HG03103 (cell line): Measurements from ENCODE around the gene MRPS22.

ENCODE experiments used
- ATAC-seq: cut with Tn5 transposase; IDR thresholded peaks from one replicate; pipeline ENCODE4 v1.9.1; 2021; ENCODE audit warnings: low read depth; ENCODE audit not compliant: unreplicated experiment

MRPS22 gene

DNA sequence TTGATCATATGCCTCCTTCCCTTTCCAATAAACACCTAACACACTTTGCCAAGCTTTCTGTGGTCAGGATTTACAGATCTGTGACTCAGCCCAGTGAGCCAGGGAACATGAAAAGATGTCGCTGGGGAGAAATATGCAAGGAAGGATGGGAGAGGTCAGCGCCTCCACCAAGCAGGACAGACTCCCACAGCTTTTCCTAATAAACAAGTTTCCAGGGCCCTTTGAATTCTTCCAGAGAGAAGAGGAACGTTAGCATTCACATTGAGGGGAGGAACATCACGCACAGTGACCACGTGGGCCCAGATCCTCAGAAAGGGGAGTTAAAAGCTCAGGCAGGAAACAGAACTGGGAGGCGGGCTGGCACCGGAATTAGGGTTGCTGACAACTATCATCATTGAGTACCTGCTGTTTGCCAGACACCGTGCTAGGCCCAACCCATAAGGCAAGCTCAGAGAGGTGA lies 33.3 kb upstream of the MRPS22 start:
- no peak for ATAC-seq

DNA sequence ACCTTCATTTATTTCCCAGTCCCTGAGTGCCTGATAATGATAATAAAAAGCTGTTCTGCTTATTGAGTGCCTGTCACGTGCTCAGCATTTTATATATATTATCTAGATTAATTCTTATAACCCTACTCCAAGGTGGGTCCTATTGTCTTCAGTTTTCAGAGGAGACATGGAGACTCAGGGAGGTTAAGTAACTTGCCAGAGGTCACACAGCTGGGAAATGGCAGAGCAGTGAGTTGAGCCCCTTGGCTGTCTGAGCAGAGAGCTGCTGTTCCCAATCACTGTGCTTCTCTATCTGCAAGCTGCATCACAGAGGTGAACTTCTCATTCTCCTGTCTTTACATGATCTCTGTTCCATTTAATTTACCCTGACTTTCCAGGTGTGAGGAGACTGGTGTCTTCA lies 32.3 kb upstream of the MRPS22 start:
- ATAC-seq = no peak

DNA sequence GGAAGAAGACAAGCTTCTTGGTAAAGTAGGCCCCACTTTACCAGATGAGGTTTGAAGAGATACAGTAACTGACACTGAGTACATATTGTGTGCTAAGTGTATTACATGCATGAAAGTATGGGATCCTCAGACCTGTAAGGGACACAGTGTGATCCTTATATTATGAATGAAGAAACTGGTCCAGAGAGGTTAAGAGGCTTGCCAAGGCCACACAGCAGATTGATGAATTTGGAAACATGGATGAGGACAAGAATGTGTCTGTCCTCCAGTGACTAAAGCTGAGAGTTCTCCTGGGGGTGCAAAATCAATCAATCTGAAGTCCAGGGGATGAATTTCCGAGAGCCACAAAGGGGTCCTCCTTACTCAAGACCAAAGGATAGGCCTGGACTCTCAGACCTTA lies 31.4 kb upstream of the MRPS22 start:
- no peak for ATAC-seq

DNA sequence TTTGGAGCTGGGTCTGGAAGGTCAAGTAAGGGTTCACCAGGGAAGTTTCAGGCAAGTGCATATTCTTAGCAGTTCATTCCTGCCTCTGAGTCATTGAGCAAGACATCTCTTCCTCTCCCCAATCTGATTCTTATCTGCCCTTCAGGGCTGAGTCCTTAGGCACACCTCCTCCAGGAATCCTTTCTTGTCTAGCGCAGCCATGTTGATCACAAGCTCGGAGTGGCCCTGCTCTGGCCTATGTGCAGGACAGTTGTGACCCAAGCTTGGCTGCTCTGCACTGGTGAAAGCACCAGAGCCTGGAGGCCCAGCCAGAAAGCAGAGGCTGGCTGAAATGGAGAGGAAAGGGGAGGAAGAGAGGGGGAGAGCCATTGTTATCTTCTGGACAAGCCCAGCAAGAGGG lies 30.9 kb upstream of the MRPS22 start:
- no peak for ATAC-seq

DNA sequence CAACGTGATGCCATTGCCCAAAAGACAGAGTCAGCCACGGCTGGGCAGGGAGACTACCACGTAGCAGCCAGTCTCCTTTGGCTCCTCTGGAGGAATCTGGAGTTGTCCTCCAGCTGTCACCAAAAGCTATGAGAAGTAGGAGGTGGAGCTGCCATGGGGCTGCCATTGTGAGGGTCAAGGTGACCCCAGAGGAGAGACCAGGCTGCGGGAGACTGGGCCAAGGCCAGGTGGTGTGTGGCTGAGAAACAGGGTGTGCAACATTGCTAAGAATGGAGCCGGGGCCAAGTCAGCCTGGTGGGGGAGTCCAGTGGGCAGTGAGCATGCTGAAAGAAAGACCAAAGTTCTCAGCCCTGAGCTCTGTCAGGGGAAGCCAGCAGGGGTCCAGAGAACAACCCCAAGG lies 29.9 kb upstream of the MRPS22 start:
- ATAC-seq = no peak

DNA sequence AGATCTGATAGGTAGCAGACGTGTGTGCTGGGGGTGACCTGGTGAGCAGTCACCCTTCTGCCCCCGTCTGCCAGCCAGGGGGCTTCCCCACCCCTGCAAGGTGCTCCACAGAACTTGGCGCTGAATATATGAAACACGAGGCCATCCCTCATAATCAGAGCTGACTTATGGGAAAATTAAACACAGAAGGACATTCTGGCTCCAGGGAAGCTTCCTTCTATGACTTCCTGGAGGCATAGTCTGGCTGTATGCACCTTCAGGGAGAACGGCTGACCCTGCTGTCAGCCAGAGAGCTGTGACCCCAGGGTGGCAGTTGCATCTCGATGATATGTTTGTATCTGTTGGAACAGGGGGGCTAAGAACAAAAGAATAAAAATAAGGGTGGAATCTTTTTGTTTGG lies 26.6 kb upstream of the MRPS22 start:
- no peak for ATAC-seq

DNA sequence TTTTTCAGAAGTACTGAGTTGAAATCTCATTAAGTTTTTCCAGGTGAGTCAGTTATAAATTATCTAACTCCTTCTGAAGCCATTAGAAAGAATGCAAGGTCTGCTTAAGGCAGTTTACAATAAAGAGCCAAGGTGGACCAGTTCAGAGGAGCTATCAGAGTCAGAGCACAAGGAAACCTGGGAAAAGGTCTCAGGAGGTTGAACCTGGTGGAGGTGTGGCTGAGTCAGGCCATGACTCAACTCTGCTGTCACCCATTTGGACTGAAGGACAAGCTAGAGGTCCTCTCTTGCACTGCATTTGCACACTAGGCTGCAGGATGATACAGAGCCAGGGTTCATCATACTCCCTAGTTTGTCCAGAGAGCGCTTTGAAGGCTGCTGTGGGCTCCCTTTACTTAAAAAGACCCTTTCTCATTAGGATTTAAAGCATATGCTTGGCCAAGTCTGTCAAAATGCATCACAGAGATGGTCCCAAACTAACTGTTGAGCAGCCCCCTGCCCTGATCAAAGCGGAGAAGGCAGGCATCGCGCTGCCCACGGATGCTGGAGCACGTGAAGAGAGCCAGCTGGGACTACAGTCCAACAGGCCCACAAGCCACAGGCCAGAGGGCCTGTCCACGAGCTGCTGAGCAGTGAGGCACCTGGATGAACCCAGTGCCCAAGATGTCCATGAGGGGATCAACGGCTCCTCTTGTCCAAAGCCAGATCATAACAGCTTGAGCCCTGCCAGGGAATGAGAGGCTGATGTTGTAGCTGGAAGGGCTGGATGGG lies 26.0 kb upstream of the MRPS22 start:
- ATAC-seq = no peak

DNA sequence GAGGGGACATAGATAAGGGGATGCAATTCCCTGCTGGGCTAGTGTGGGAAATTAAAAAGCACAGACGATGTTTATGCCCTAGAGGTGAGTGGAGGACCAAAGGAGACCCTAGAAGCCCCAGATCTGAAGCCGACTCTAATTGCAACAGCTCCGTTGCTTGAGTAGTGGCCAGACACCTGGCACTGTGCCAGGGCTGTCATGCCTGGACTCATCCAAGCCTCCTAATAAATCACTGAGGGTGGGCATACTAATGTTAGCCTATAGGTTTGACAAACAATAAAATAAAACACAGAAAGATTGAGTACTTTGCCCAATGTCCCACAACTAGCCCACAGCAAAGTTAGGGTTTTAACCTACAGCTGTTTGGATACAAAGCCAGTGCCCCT lies 25.4 kb upstream of the MRPS22 start:
- no peak for ATAC-seq

DNA sequence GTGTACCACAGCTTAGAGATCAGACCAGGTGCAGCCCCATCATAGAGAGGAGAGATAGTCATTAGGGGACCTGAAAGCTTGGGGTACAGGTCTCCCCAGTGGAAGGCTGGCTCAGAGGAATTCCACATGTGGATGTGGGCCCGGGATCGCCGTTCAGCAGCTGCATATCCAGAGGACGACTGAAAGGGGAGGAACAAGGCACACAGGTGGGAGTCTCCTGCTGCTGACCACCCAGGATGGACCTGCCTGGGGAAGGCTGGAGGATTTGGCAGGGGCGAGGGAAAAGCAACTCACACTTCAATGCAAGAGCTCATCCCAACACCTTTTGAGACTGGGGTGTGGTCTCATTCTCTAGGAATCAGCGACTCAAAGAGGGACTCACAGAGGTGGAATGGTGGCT lies 25.0 kb upstream of the MRPS22 start:
- ATAC-seq = no peak

DNA sequence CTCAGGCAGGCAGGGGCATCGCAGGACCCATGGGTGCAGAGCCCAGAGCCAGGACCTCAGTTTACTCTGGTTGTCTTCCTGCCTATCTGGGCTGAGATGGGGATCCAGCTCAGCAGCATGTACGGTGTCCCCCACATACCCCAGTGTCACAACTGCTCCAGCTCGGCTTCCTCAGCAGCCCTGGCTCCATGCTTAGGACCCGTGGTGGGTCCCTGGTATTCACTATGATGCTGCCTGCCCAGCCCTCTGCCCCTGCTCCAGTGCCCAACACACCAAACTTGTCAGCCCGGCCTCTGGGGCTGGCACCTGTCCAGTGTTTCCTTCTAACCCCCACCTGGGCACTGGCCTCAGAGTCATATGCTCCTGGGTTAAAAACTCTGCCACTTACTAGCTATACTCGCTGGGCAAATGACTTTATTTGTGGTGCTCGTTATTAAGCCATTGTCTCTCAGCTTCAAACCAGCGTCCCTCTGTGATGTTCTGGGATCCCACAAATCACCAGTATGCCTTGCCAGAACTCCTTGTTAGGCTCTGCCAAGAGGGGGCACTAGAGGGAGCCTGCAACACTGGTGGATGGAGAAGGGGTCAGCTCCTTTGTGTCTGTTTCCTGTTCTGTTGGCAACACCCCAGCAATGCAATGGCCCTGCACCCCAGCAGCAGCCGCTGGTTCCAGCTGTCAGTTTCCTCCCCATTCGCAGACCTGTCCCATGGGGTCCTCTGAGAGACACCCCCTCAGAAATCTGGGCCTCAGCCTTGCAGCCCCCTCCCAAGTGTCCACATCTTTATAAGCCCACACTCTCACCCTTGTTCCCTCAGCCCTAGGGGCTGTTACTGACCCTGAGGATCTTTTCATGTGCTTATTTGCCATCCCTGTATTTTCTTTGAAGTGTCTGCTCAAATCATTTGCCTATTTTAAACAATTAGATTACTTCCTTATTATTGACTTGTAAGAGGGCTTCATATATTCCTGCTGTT lies 24.1 kb upstream of the MRPS22 start:
- no peak for ATAC-seq

DNA sequence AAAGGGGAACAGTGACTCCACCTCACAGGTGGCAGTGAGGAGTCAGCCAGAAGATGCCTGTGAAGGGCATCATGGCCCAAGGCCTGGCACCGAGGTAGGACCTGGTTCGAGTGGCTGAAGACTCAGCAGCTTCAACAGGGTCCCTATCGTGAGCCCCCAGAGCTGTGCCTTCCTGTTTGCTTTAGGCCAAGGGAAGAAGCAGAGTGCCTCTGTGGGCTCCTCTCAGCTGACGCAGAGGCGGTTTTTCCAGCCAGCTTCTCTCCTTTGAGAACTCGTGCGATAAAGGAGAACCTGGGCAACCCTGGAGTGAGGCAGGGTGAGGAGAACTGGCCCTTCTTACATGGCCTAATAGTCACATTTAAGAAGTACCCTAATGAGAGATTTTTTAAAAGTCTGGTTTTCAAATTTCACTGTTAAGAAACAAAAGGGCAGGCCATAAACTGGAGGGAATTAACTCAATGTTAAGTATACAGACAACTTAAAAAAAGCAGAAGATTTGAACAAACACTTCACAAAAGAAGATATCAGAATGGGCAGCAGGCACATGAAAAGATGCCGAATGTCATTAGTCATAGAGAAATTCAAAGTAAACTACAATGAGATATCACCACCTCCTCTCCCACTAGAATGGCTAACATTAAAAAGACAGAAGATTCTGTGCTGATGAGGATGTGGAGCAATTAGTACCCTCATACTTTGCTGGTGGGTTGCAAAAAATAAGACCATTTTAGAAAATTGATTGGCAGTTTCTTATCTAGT lies 23.1 kb upstream of the MRPS22 start:
- no peak for ATAC-seq

DNA sequence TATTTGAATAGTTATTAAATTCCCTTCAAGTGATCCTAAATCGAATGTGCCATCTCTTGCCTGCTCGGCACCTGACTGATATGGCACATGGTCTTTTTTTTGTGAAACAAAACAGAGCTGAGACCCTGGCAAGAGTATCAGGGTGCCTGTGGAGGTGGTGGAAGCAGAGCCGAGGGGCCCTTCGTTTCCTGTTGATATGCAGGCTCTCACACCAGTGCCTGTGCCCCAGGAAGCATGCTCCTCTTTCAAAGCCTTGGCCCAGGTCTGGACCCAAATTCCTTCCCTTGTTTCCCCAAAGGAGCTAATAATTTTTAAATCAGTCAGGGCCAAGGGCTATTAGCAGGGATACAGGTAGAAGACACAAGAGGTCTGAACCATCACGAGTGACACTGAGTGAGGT lies 21.5 kb upstream of the MRPS22 start:
- no peak for ATAC-seq

DNA sequence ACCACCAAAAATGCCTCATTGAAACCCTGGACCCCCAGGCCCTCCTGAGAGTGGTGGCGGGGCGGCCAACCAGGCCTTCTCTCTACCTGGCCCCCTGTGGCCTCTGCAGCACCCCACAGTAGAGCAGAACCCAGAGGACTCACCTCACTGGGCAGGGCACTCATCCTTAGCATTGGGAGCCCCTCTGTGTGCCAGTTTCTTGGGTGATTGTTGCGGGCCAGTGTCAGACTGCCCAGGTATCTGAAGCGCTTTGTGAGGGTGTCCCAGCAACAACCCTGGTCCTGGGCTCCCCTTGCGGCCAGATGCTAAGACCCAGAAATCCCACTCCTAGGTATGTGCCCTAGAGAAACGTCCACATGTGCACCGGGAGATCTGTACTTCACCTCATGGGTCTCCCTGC lies 20.7 kb upstream of the MRPS22 start:
- ATAC-seq = no peak

DNA sequence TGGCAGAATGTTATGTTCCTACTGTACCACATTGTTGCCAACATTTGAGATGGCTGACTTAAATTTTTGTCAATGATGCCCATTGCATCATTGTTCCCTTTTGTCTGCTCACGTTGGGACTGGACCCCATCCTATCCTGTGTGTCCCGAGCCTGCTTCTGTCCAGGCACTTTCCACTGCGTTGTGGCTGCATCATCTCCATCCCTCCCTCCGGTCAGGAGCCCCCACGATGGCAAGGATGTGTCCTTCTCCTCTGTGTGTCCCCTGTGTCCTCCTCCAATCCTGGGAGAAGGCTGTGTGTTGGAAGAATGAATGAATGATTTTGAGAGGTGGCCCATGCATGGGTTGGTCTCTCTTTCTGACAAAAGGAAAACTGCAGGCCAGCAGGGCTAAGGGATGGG lies 19.4 kb upstream of the MRPS22 start:
- no peak for ATAC-seq

DNA sequence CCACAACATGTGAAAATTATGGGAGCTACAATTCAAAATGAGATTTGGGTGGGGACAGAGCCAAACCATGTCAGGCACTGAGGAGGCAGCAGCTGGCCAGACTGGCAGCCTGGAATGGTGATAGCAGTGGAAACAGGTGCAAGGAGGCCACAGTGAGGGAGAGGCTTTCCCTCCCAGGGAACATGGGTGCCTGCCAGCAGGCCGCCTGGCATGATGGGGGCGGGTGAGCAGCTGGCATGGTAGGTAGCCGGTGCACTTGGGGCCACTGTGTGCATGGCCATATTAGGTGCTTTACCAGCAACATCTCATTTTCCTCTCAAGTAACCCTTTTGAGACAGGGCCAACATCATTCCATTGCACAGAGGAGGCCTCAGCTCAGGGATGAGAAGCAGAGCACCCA lies 18.3 kb upstream of the MRPS22 start:
- ATAC-seq = no peak

DNA sequence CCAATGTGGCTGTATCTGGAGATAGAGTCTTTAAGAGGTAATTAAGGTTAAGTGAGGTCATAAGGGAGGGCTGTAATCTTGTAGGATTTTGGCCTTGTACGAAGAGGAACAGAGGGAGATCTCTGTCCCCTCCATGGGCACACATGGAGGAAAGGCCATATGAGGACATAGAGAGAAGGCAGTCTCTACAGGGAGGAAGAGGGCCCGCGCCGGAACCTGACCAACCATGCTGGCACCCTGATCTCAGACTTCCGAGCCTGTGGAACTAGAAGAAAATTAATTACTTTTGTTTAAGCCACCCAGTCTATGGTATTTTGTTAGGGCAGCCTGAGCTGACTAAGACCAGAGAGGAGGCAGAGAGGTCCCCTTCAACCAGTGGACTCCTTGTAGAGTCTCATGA lies 17.7 kb upstream of the MRPS22 start:
- ATAC-seq = no peak

DNA sequence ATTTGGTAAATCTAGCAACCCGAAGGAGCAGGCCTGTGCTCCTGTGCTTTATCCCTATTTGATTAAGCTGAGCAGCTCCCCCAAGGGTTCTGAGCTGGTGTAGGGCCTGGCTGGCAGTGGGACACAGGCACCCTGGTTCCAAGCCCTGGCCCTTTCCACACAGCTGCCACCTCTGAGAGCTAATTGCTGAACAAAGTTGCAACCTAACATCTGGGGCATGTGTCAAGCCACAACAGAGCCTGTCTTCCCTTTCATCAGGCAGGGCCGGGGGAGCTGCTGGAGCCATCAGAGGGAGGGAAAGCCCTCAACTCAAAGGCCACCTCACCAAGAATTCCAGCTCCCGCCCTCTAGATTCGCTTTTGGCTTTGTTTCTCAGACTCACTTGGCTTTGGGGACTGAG lies 17.1 kb upstream of the MRPS22 start:
- no peak for ATAC-seq

DNA sequence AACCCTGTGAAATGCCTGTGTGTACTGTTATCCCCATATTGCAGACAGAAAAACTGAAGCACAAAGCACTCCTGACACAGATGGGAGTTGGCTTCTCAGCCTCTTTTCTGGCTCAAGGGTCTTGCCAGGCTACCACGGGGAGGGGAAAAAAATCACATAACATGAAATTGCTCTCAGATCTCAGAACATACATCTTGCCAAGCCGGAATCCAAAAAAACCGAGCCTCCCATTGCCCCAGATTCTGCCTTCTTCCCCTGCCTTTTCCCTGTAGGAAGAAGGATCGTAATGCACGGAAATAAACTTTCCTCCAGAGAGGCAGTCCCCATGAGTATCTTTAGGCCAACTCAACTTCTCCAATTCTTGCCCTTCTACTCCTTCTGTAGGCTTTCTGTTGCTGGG lies 16.6 kb upstream of the MRPS22 start:
- ATAC-seq = no peak

DNA sequence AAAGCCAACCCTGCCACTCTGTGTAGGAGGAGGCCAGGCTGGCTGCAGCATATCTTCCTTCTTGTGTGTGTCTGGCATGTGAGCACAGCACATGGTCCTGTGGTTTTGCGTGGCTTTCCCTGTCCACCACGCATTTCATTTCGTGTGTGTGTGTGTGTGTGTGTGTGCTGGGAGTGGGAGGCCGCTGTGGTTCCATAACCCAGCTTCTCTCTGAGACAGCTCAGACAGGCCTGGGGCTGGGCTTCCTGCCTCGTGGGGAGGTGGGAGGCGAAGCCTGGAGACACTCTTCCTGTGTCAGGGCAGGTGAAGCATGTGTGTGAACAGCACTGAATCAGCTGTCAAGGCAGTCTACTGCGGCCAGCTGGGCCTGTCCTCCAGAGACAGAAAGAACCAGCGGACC lies 16.0 kb upstream of the MRPS22 start:
- no peak for ATAC-seq

DNA sequence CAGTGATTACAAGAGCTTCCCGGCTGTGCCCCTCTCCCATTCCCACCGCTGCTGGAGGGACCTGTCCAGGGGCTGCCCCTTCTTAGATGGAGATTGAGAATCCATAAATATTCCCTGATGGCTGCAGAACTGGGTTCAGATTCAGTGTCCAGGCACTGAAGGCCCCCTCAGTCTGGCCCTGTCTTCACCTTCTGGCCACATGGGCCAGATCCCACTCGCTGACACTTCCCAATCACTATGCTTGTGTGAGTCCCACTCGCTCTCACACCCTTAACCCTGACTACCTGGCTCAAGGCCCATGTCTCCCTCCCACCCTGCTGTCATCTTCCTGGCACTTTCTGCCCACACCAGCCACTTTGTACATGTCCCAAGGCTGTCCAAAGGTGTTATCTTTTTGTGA lies 15.5 kb upstream of the MRPS22 start:
- no peak for ATAC-seq

DNA sequence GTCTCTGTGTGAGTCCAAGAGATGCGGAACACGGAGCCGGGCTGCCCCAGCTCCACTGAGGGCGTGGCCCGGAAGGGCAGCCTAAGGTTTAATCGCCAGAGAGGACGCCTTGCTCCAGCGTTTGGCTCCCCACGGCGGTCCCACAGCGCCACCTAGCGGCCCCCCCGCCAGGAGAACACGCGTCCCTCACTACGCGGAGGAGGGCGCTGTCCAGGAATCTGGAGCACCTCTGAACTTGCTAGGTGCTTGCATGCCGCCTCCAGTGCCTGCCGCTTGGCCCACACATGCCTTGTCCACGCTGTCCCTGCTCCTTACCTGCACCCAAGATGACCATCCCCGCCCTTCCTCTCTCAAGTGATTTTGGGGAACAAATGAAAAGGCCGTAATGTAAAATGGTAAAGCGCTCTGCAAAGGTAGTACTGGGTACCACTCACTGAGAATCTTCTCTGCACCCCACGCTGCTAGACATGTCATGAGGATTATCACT lies 14.4 kb upstream of the MRPS22 start:
- ATAC-seq = peak; percentile 95
